ENCODE results near the gene SLC16A5.

GRCh38 chr17:75078284-75079022, 9.3 kb upstream of the SLC16A5 start:
- no peak for TF ChIP-seq CTCF (conservative IDR thresholded peaks at IDR 0.05; ENCODE audit: low read depth, low read length)
- TF ChIP-seq EZH2 (IDR thresholded peaks at IDR 0.05; ENCODE audit: low read length, unreplicated experiment): no peak
- TF ChIP-seq EZH2phosphoT487 (IDR thresholded peaks at IDR 0.05; ENCODE audit: borderline replicate concordance, low read length): no peak
